Ectodermal cell (in vitro differentiated cells): ENCODE data around the gene GABBR2.

Experiments
- H3K27ac ChIP-seq: 2 replicates; pipeline ENCODE4 v1.7.0; 2013; ENCODE audit warnings: mild to moderate bottlenecking, low read depth, low read length; ENCODE audit not compliant: insufficient read depth, poor library complexity, severe bottlenecking
- H3K27me3 ChIP-seq: 2 replicates; pipeline ENCODE4 v1.7.0; 2013; ENCODE audit warnings: mild to moderate bottlenecking, low read length; ENCODE audit not compliant: insufficient read depth, control insufficient read depth, poor library complexity, severe bottlenecking
- H3K36me3 ChIP-seq: one replicate; pipeline ENCODE4 v1.7.0; 2013; ENCODE audit warnings: low read length; ENCODE audit not compliant: control insufficient read depth, insufficient read depth
- H3K4me1 ChIP-seq: one replicate; pipeline ENCODE4 v1.7.0; 2013; ENCODE audit warnings: low read length; ENCODE audit not compliant: control insufficient read depth, insufficient read depth
- H3K4me3 ChIP-seq: 2 replicates; pipeline ENCODE4 v1.7.0; 2013; ENCODE audit warnings: low read depth, low read length, control low read depth; ENCODE audit not compliant: insufficient read depth
- H3K9me3 ChIP-seq: 2 replicates; pipeline ENCODE4 v1.7.0; 2013; ENCODE audit warnings: mild to moderate bottlenecking, low read length, moderate library complexity; ENCODE audit not compliant: control insufficient read depth
- WGBS, 2 experiments: methylation state at CpG; one replicate each; pipeline ENCODE4 v1.1.7; 2013; ENCODE audit warnings: missing lambda C conversion rate in 2 of 2; 5-methylcytosine and 5-hydroxymethylcytosine counted together

Gene GABBR2

GRCh38 chr9:98315067-98315453, 393.7 kb downstream of the GABBR2 start:
- 84 to 85% methylated on average over 7 of the region's 7 CpGs for WGBS, 2 experiments

GRCh38 chr9:98314381-98315066, 394.2 kb downstream of the GABBR2 start:
- Histone ChIP-seq H3K4me3 (no peak overlapping the region), H3K27me3 (no peaks in the 10 kb centered on the region), H3K9me3 (no peaks in the 10 kb centered on the region), H3K36me3 (no peaks in the 10 kb centered on the region), H3K27ac (no peak overlapping the region), H3K4me1 (no peaks in the 10 kb centered on the region)
- WGBS, 2 experiments = 83 to 84% methylated on average over 6 of the region's 6 CpGs

More at GRCh38 chr9:98315067-98315453, 393.7 kb downstream of the GABBR2 start:
- H3K4me1 ChIP-seq = no peaks in the 10 kb centered on the region
- H3K36me3 ChIP-seq = no peaks in the 10 kb centered on the region
- H3K4me3 ChIP-seq = no peak overlapping the region
- H3K27me3 ChIP-seq = no peaks in the 10 kb centered on the region
- no peak overlapping the region for H3K27ac ChIP-seq
- no peaks in the 10 kb centered on the region for H3K9me3 ChIP-seq

DNA sequence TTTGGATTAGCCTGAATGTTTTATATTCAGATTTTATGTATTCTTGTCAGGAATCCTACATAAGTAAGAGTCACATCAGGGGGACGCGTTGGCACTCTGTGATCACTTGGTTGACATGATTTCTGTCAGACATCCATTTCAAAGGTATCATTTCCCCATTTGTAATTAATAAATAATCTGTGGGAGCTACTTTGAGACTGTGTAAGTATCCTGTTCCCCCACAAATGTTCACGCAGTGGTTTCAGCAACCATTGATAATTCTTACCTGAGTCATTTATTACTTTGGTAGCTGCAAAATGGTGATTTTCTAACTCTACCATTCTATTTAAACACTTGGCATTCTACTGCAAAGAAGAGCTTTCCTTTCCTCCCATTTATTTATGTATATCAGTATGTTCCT, 396.4 kb downstream of the GABBR2 start:
- H3K4me1 ChIP-seq = no peaks in the 10 kb centered on the region
- no peaks in the 10 kb centered on the region for H3K9me3 ChIP-seq
- H3K27me3 ChIP-seq = no peaks in the 10 kb centered on the region
- no peak overlapping the region for H3K27ac ChIP-seq
- H3K4me3 ChIP-seq = no peak overlapping the region
- 86 to 100% methylated on average over 1 to 3 of the region's 3 CpGs for WGBS, 2 experiments
- H3K36me3 ChIP-seq = no peaks in the 10 kb centered on the region

- Histone ChIP-seq H3K27me3 (no peaks in the 10 kb centered on the region), H3K27ac (no peak overlapping the region), H3K9me3 (no peaks in the 10 kb centered on the region), H3K36me3 (no peaks in the 10 kb centered on the region), H3K4me1 (no peaks in the 10 kb centered on the region), H3K4me3 (no peak overlapping the region)
Measured at GRCh38 chr9:98311541-98311940, 397.2 kb downstream of the GABBR2 start.

DNA sequence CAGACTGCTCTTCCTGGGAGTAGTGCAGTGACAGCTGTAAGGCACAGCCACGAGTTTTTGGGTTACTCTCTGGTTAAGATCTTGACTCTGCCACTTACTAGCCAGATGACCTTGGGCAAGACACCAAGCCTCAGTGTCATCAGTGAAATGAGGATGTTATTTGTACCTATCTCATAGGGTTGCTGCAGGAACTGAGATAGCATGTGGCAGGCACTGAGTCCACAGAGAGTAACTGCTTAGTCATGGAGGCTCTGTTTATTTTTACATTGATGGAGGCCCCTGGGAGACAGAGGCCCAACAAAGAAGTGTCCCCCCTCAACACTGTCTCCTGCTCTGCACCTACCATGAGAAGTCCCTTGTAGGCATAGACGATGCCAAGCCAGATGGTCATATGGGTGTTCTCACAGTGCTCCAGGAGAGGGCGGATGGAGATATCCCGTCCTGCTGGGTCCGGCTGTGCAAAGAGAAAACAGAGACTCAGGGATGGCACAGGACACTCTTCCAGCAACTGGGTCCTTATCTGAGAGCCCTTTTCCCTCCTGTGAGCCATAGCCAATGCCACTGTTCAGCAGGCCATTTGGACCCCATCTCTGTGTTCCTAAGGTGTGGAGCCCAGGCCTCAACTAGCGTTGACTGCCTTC, 397.9 kb downstream of the GABBR2 start:
- no peaks in the 10 kb centered on the region for H3K4me1 ChIP-seq
- no peak overlapping the region for H3K27ac ChIP-seq
- H3K27me3 ChIP-seq = no peaks in the 10 kb centered on the region
- no peak overlapping the region for H3K4me3 ChIP-seq
- no peaks in the 10 kb centered on the region for H3K36me3 ChIP-seq
- H3K9me3 ChIP-seq = no peaks in the 10 kb centered on the region
- WGBS, 2 experiments = 92 to 94% methylated on average over 6 of the region's 6 CpGs

DNA sequence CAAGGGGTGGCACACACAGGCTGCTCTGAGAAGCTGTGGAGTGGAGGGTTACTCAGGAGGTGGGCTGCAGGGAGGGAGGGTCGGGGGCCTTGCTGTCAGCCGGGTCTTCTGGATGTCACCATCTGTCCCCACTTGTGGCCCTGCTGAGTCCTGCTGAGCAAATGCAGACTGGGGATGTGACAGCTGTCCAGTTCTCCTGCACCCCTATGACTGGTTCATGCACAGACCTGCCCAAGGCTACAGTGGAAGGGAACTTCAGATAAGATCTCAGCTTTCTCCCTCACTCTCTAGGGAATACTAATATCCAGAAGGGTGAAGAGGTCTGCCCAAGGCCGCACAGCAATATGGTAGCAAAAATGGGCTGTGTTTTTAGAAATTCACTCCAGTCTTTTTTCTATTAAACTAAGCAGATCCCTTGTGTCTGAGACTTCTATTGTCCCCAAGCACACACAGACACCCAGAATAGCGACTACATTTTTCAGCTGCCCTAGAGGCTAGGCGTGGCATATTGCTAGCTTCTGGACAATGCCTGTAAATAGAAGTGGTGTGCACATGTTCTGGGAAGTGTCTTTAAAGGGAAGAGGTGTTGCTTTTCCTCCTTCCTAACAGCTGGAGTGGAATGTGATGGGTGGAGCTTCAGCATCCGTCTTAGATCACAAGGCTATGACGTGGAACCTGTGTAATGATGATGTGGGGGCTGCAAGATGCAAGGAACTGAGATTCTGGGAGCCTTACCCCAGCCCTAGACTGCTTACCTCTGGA, 402.2 kb downstream of the GABBR2 start:
- Histone ChIP-seq H3K4me1 (peaks cover 11% of the 10 kb centered on the region), H3K9me3 (no peaks in the 10 kb centered on the region), H3K27ac (no peak overlapping the region), H3K4me3 (no peak overlapping the region), H3K27me3 (no peaks in the 10 kb centered on the region), H3K36me3 (no peaks in the 10 kb centered on the region)
- WGBS, 2 experiments = 91 to 94% methylated on average over 7 of the region's 7 CpGs

- Histone ChIP-seq H3K4me3 (no peak overlapping the region), H3K27ac (no peak overlapping the region), H3K9me3 (no peaks in the 10 kb centered on the region), H3K4me1 (peaks cover 11% of the 10 kb centered on the region), H3K36me3 (no peaks in the 10 kb centered on the region), H3K27me3 (no peaks in the 10 kb centered on the region)
- WGBS, 2 experiments = 88 to 89% methylated on average over 4 of the region's 4 CpGs
Measured at GRCh38 chr9:98304381-98304780, 404.4 kb downstream of the GABBR2 start.

DNA sequence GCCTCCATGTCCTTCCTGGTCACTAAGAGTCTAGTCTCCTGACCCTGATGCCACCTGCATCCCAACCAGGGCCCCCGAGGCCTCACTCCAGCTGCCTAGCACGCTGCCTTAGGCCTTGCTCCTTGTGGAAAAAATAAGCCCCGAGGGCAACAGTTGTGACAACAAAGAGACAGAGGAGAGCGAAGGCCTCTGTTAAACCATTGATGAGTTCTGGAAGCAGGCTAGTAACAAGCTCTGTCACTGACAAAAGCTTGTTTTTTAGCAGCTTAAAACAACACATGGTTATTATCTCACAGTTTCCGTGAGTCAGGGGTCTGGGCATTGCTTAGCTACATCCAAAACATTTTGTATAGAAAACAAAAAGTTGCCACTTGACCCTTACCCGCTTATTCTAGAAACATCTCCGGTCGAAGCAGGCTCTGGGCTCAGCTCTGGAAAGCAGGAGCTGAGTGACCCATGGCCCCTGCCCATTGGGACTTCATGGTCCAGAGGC, 405.1 kb downstream of the GABBR2 start:
- Histone ChIP-seq H3K27me3 (no peaks in the 10 kb centered on the region), H3K36me3 (no peaks in the 10 kb centered on the region), H3K9me3 (no peaks in the 10 kb centered on the region), H3K4me1 (peaks cover 11% of the 10 kb centered on the region), H3K27ac (no peak overlapping the region), H3K4me3 (no peak overlapping the region)
- WGBS, 2 experiments = 91 to 92% methylated on average over 8 of the region's 8 CpGs

- Histone ChIP-seq H3K9me3 (no peaks in the 10 kb centered on the region), H3K4me3 (no peak overlapping the region), H3K27me3 (no peaks in the 10 kb centered on the region), H3K27ac (no peak overlapping the region), H3K4me1 (peaks cover 11% of the 10 kb centered on the region), H3K36me3 (no peaks in the 10 kb centered on the region)
- 93 to 95% methylated on average over 13 of the region's 13 CpGs for WGBS, 2 experiments
Measured at GRCh38 chr9:98302938-98303632, 405.6 kb downstream of the GABBR2 start.

GRCh38 chr9:98302150-98302549, 406.6 kb downstream of the GABBR2 start:
- no peak overlapping the region for H3K4me3 ChIP-seq
- H3K9me3 ChIP-seq = no peaks in the 10 kb centered on the region
- H3K27me3 ChIP-seq = no peaks in the 10 kb centered on the region
- H3K4me1 ChIP-seq = peaks cover 11% of the 10 kb centered on the region
- H3K36me3 ChIP-seq = no peaks in the 10 kb centered on the region
- H3K27ac ChIP-seq = no peak overlapping the region
- 88 to 91% methylated on average over 5 of the region's 5 CpGs for WGBS, 2 experiments
